Effector CD8-positive, alpha-beta T cell (primary cell): ENCODE data around the gene ZC3H12D.

ENCODE experiments used
- DNase-seq: peaks from one replicate; lab custom pipeline; 2025; lab: John Stamatoyannopoulos, UW

ZC3H12D gene

GRCh38 chr6:149414009-149414408 lies 70.8 kb downstream of the ZC3H12D start:
- DNase-seq = no peak

GRCh38 chr6:149410557-149410956 lies 74.3 kb downstream of the ZC3H12D start:
- no peak for DNase-seq

- no peak for DNase-seq
These were observed 75.2 kb downstream of the ZC3H12D start for GRCh38 chr6:149409617-149410016.

GRCh38 chr6:149405823-149406765 lies 78.7 kb downstream of the ZC3H12D start:
- DNase-seq = no peak

GRCh38 chr6:149403534-149403933 lies 81.3 kb downstream of the ZC3H12D start:
- DNase-seq = no peak

GRCh38 chr6:149400050-149400449 lies 84.8 kb downstream of the ZC3H12D start, which contains the start of gene SUMO4:
TSS of gene SUMO4 (plus strand) at chr6:149400262. CDS start at chr6:149400392, 130 bp downstream.
- no peak for DNase-seq

- no peak for DNase-seq
These were observed 87.4 kb downstream of the ZC3H12D start for GRCh38 chr6:149397384-149397783.
